Measurements from ENCODE around the gene GLT8D1. TPM values are rescaled to one million over a fixed set of nuclear protein-coding genes. Genes with fewer than 3 reads are reported as not detected.

GLT8D1 gene, protein sequence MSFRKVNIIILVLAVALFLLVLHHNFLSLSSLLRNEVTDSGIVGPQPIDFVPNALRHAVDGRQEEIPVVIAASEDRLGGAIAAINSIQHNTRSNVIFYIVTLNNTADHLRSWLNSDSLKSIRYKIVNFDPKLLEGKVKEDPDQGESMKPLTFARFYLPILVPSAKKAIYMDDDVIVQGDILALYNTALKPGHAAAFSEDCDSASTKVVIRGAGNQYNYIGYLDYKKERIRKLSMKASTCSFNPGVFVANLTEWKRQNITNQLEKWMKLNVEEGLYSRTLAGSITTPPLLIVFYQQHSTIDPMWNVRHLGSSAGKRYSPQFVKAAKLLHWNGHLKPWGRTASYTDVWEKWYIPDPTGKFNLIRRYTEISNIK
- total RNA-seq (2016; rRNA removed; fragmentation: Illumina TruSeq; extraction: Trizol) (65.1 and 110 TPM in 2 replicates), polyA plus RNA-seq (2011; rRNA removed) (109 and 121 TPM in 2 replicates), polyA minus RNA-seq (2011; rRNA and poly(A)+ RNA removed; ENCODE audit: low replicate concordance) (39.4 and 50.8 TPM in 2 replicates), Bru-seq, nascent RNA (percentile 82 among the genes with signal in this experiment), BruChase-seq, experiment 1, labeled RNA remaining after a 6-hour chase (percentile 89 among the genes with signal in this experiment), BruChase-seq, experiment 2, labeled RNA remaining after a 2-hour chase (percentile 84 among the genes with signal in this experiment)
- total RNA-seq (2016; cell fraction: cytosol; rRNA removed; fragmentation: Illumina TruSeq; extraction: Trizol; ENCODE audit: low read depth), result 26.1 and 37.4 TPM in 2 replicates
- 57.9 and 103 TPM in 2 replicates for total RNA-seq (2016; cell fraction: insoluble cytoplasmic fraction; rRNA removed; fragmentation: Illumina TruSeq; extraction: Trizol)
- 58.5 and 71.5 TPM in 2 replicates for total RNA-seq (2016; cell fraction: membrane; rRNA removed; fragmentation: Illumina TruSeq; extraction: Trizol)
- total RNA-seq (2016; cell fraction: nucleus; rRNA removed; fragmentation: Illumina TruSeq; extraction: Trizol), result 95.9 and 108 TPM in 2 replicates
- polyA plus RNA-seq (2011; cell fraction: cytosol; rRNA removed), result 73.3 and 91.3 TPM in 2 replicates
- 70.1 and 84.3 TPM in 2 replicates for polyA plus RNA-seq (2011; cell fraction: nucleus; rRNA removed)
- 73.6 and 98.8 TPM in 2 replicates for polyA plus RNA-seq (2012)
- polyA plus RNA-seq (2016; cell fraction: cytosol; fragmentation: Illumina TruSeq; extraction: Trizol; ENCODE audit: low read depth), result 24.2 and 36.5 TPM in 2 replicates
- polyA plus RNA-seq (2016; cell fraction: insoluble cytoplasmic fraction; fragmentation: Illumina TruSeq; extraction: Trizol; ENCODE audit: low read depth), result 69.1 and 71.8 TPM in 2 replicates
- polyA plus RNA-seq (2016; cell fraction: membrane; fragmentation: Illumina TruSeq; extraction: Trizol; ENCODE audit: low read depth), result 43.6 and 60.3 TPM in 2 replicates
- 167 and 178 TPM in 2 replicates for polyA plus RNA-seq (2016; cell fraction: nucleus; fragmentation: Illumina TruSeq; extraction: Trizol; ENCODE audit: insufficient read depth, low read depth)
- 36.1 and 37.9 TPM in 2 replicates for polyA minus RNA-seq (2011; cell fraction: cytosol; rRNA and poly(A)+ RNA removed)
- polyA minus RNA-seq (2011; cell fraction: nucleus; rRNA and poly(A)+ RNA removed), result 33.9 and 50.1 TPM in 2 replicates
- long read RNA-seq, experiment 1, transcript GLT8D1-201 (10 exons, 1,849 nt), result major isoform, 62 of 133 reads
- long read RNA-seq, experiment 1, partial matches to known transcripts, result 7 of 133 reads
- long read RNA-seq, experiment 1, other reads (novel, unspliced or antisense), result 63 of 133 reads
- long read RNA-seq, experiment 2, transcript GLT8D1-201 (10 exons, 1,849 nt), result major isoform, 74 of 167 reads
- long read RNA-seq, experiment 2, partial matches to known transcripts, result 28 of 167 reads
- long read RNA-seq, experiment 2, other reads (novel, unspliced or antisense), result 60 of 167 reads

DNA sequence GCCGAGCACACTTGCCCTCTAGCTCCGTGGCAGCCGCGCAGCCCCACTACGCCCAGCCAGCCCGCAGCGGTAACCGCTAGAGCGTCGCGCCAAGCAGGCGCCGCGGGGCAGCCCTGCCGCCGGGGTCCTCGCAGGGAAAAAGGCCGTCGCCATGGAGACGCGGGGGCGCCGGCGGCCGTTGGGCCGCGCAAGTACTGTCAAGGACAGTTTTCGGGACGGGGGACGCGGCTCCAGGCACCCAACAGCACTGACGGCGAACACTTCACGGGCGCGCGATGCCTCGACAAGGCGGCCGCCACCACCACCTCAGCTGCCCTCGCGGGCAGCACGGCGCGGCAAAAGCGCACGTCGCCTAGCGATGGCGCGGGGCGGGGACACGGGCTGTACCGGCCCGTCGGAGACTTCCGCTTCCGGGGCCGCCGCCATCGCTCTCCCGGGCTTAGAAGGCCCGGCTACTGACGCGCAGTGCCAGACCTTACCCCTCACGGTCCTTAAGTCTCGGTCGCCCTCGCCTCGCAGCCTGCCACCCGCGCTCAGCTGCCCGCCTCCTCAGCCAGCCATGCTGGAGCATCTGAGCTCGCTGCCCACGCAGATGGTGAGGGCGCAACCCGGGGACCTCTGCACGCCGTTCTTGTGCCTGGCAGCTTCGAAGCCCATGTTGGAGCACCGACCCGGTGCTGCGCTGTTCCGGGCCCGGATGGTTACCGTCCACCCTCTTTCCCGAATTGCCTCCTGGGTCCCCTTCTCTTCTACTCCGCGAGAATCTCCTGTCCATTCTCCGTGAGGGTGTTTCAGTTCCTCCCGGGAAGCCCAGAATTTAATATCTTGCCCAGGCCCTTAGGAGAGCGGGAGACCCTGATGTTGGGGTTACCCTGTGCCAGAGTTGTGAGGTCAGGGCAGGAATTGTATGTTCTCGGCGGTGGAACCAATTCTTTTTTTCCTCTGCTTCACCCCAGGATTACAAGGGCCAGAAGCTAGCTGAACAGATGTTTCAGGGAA, at the start of gene GLT8D1, which contains the start of gene SPCS1:
Gene GLT8D1 (minus strand): TSS at position 104 of the 999 bp plus-strand sequence. CDS start 5,331 bp downstream, outside the sequence.
Gene SPCS1 (plus strand): TSS at position 419 of the 999 bp plus-strand sequence. CDS start 141 bp downstream, at position 560.
- POLR2A ChIA-PET, result interaction anchor here (0.5 to 6.5 kb wide), 12 partner anchors 16 to 733 kb away, joined by 3 to 118 read pairs (median 4); partner anchors contain the start of genes GNL3, ITIH3, NEK4 and PBRM1
- Histone ChIP-seq H3K4me1 (ENCODE audit: insufficient read depth, low read length) (peaks cover 45% of the 10 kb centered on the region), H3K9me3 (ENCODE audit: low read length) (no peaks in the 10 kb centered on the region), H3K79me2 (ENCODE audit: insufficient read depth, low read length) (peaks cover 47% of the 10 kb centered on the region), H3K27ac (ENCODE audit: extremely low read length, insufficient read depth, low read length) (peak within 1 kb of the TSS; percentile 90), H4K20me1 (ENCODE audit: insufficient read depth, low read length) (no peaks in the 10 kb centered on the region; the same call in 1 of the 2 replicates), H3K9ac (ENCODE audit: insufficient read depth, low read depth, low read length) (peak within 1 kb of the TSS; percentile 85), H3K4me2 (ENCODE audit: low read depth, low read length) (peak within 1 kb of the TSS; percentile 80), H3K36me3 (replicated peaks in 1 of 2; ENCODE audit: control insufficient read depth in 1 of 2, insufficient read depth in 2 of 2, low read length in 2 of 2) (peaks cover 0 to 3% of the 10 kb centered on the region in 2 experiments; a peak in 1 of 5 replicates), H2AFZ (ENCODE audit: low read length) (no peak within 1 kb of the TSS), H3K27me3 (ENCODE audit: control insufficient read depth in 1 of 2, insufficient read depth in 2 of 2, low read length in 2 of 2) (no peaks in the 10 kb centered on the region; a peak in 1 of 5 replicates), H3K4me3 (replicated peaks in 1 of 3; ENCODE audit: insufficient read depth in 1 of 3, low read depth in 2 of 3, low read length in 3 of 3) (peak within 1 kb of the TSS; percentile 90 to 97 (median 95))
- ATAC-seq (peak; percentile 88), FAIRE-seq (no peak), DNase-seq (ENCODE audit: low spot score) (peak; percentile 73)
- CTCF ChIA-PET (ENCODE audit: low intra/inter-chr PET ratio, low total read pairs), result no interaction called here
- BruUV-seq (replicated peaks), result no TSS peak
- intact Hi-C loops (cut with micrococcal nuclease; ENCODE audit: unreplicated experiment), result no loop called here
- in situ Hi-C loops (cut with HindIII; ENCODE audit: extremely low pct_ligation_motif_present, low pct_unique_long_range_greater_than_20kb), result no loop called here
- 1% methylated on average over 19 of the region's 94 CpGs for WGBS (ENCODE audit: low lambda C conversion rate)
- no peak for TF ChIP-seq ZMAT5 (CRISPR knock-in tag; IDR thresholded peaks at IDR 0.05; ENCODE audit: borderline replicate concordance, low read depth)
- peak; percentile 72 for TF ChIP-seq SP4 (CRISPR knock-in tag; IDR thresholded peaks at IDR 0.05)
- no peak for TF ChIP-seq FOXA1 (IDR thresholded peaks at IDR 0.05)
- TF ChIP-seq FOXA1 (CRISPR knock-in tag; IDR thresholded peaks at IDR 0.05), result no peak
- no peak for TF ChIP-seq ZNF317 (CRISPR knock-in tag; IDR thresholded peaks at IDR 0.05)
- no peak; the same call in none of the 2 replicates for TF ChIP-seq CCDC6 (CRISPR knock-in tag; IDR thresholded peaks at IDR 0.05)
- peak; percentile 90 for TF ChIP-seq UBTF (CRISPR knock-in tag; IDR thresholded peaks at IDR 0.05)
- no peak for TF ChIP-seq NR2F2 (IDR thresholded peaks at IDR 0.05; ENCODE audit: borderline replicate concordance, low read depth)
- peak; percentile 60; the same call in 1 of the 2 replicates for TF ChIP-seq XBP1 (CRISPR knock-in tag; IDR thresholded peaks at IDR 0.05)
- TF ChIP-seq ZNF234 (CRISPR knock-in tag; conservative IDR thresholded peaks at IDR 0.05), result no peak
- 0 out of 2 replicates have a peak, but pooled peaks have one; percentile 90 for TF ChIP-seq KLF13 (CRISPR knock-in tag; IDR thresholded peaks at IDR 0.05)
- TF ChIP-seq TGIF2 (CRISPR knock-in tag; IDR thresholded peaks at IDR 0.05), result peak; percentile 65; the same call in 1 of the 2 replicates
- TF ChIP-seq ZMYM2 (CRISPR knock-in tag; IDR thresholded peaks at IDR 0.05), result no peak
- peak; percentile 44; the same call in 1 of the 2 replicates for TF ChIP-seq NKX3-1 (CRISPR knock-in tag; IDR thresholded peaks at IDR 0.05)

Measured in HepG2 (cell line).